Thyroid gland (tissue), 4 donors: ENCODE measurements around the gene LGALS1.

Experiments used
- POLR2A ChIP-seq, 2 donors: fragments of 450-650 bp; IDR thresholded peaks; one replicate each; pipeline ENCODE4 v1.6.1; 2017; ENCODE audit warnings: antibody characterized with exemption in 2 of 2, mild to moderate bottlenecking in 2 of 2, moderate library complexity in 1 of 2
- TF ChIP-seq, protein P1 (sequence below), 6 experiments: fragments of 200-600 bp in 3 of 6; fragments of 450-650 bp in 3 of 6; sonication (generic) in 3 of 6; IDR thresholded peaks; one replicate each; pipeline ENCODE4 v1.5.1; 2016 to 2019; ENCODE audit warnings: antibody characterized with exemption in 6 of 6, mild to moderate bottlenecking in 2 of 6, inconsistent platforms in 1 of 6, moderate library complexity in 1 of 6

DNA sequence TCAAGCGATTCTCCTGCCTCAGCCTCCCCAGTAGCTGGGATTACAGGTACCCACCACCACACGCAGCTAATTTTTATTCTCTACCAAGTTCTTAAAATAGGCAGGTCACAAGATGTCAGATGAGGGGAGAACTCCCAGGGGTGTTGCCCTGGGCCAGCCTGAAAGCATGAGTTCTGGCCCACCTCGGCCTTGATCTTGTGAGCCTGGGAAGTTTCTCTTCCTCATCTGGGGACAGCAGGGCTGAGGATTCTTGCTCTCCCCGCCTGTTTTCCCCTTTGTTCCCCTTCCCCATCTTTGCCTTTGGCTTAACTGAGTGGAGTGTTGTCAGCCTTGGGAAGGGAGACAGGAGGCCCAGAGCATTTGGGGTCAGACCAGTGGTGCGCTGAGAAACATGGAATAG lies 13.4 kb upstream of the LGALS1 start:
- TF ChIP-seq, protein P1, sequence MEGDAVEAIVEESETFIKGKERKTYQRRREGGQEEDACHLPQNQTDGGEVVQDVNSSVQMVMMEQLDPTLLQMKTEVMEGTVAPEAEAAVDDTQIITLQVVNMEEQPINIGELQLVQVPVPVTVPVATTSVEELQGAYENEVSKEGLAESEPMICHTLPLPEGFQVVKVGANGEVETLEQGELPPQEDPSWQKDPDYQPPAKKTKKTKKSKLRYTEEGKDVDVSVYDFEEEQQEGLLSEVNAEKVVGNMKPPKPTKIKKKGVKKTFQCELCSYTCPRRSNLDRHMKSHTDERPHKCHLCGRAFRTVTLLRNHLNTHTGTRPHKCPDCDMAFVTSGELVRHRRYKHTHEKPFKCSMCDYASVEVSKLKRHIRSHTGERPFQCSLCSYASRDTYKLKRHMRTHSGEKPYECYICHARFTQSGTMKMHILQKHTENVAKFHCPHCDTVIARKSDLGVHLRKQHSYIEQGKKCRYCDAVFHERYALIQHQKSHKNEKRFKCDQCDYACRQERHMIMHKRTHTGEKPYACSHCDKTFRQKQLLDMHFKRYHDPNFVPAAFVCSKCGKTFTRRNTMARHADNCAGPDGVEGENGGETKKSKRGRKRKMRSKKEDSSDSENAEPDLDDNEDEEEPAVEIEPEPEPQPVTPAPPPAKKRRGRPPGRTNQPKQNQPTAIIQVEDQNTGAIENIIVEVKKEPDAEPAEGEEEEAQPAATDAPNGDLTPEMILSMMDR (IDR thresholded peaks at IDR 0.05): no peak
- no peak for TF ChIP-seq POLR2A (IDR thresholded peaks at IDR 0.05)
